Parathyroid adenoma (tissue), 2 donors: ENCODE measurements around the gene ANTXR1.

ENCODE experiments used
- H2AFZ ChIP-seq: fragments of 300-600 bp; sonication (generic); one replicate; pipeline ENCODE4 v1.7.0; 2017; ENCODE audit warnings: antibody characterized with exemption, mild to moderate bottlenecking
- H3K27ac ChIP-seq: fragments of 300-600 bp; sonication (generic); one replicate; pipeline ENCODE4 v1.7.0; 2017
- H3K27me3 ChIP-seq: fragments of 300-600 bp; sonication (generic); one replicate; pipeline ENCODE4 v1.7.0; 2017; ENCODE audit warnings: low read length; ENCODE audit not compliant: control insufficient read depth, insufficient read depth
- H3K36me3 ChIP-seq: fragments of 300-600 bp; sonication (generic); one replicate; pipeline ENCODE4 v1.7.0; 2017; ENCODE audit warnings: low read length; ENCODE audit not compliant: control insufficient read depth, insufficient read depth
- H3K4me1 ChIP-seq: fragments of 300-600 bp; sonication (generic); one replicate; pipeline ENCODE4 v1.7.0; 2017; ENCODE audit warnings: control low read depth
- H3K4me2 ChIP-seq: fragments of 300-600 bp; sonication (generic); one replicate; pipeline ENCODE4 v1.7.0; 2017; ENCODE audit warnings: low read length
- H3K4me3 ChIP-seq: fragments of 300-600 bp; sonication (generic); one replicate; pipeline ENCODE4 v1.7.0; 2017; ENCODE audit warnings: low read depth, low read length
- H3K79me2 ChIP-seq: fragments of 300-600 bp; sonication (generic); one replicate; pipeline ENCODE4 v1.7.0; 2017; ENCODE audit warnings: control low read depth
- H3K9ac ChIP-seq: fragments of 300-600 bp; sonication (generic); one replicate; pipeline ENCODE4 v1.7.0; 2017; ENCODE audit warnings: mild to moderate bottlenecking
- H3K9me3 ChIP-seq: fragments of 300-600 bp; sonication (generic); one replicate; pipeline ENCODE4 v1.7.0; 2017; ENCODE audit warnings: low read length; ENCODE audit not compliant: control insufficient read depth
- TF ChIP-seq, protein P1 (sequence below): fragments of 300-600 bp; sonication (generic); IDR thresholded peaks from one replicate; pipeline ENCODE4 v1.7.0; 2017; ENCODE audit warnings: antibody characterized with exemption, mild to moderate bottlenecking
- donor health status: primary hyperparathyroidism.

The ANTXR1 gene

GRCh38 chr2:69122271-69122670, 109.3 kb downstream of the ANTXR1 start:
- H3K79me2 ChIP-seq = no peaks in the 10 kb centered on the region
- H2AFZ ChIP-seq = no peak overlapping the region
- H3K36me3 ChIP-seq = no peaks in the 10 kb centered on the region
- no peaks in the 10 kb centered on the region for H3K9me3 ChIP-seq
- H3K4me2 ChIP-seq = no peak overlapping the region
- H3K27me3 ChIP-seq = no peaks in the 10 kb centered on the region
- TF ChIP-seq, protein P1, sequence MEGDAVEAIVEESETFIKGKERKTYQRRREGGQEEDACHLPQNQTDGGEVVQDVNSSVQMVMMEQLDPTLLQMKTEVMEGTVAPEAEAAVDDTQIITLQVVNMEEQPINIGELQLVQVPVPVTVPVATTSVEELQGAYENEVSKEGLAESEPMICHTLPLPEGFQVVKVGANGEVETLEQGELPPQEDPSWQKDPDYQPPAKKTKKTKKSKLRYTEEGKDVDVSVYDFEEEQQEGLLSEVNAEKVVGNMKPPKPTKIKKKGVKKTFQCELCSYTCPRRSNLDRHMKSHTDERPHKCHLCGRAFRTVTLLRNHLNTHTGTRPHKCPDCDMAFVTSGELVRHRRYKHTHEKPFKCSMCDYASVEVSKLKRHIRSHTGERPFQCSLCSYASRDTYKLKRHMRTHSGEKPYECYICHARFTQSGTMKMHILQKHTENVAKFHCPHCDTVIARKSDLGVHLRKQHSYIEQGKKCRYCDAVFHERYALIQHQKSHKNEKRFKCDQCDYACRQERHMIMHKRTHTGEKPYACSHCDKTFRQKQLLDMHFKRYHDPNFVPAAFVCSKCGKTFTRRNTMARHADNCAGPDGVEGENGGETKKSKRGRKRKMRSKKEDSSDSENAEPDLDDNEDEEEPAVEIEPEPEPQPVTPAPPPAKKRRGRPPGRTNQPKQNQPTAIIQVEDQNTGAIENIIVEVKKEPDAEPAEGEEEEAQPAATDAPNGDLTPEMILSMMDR = no peak
- no peak overlapping the region for H3K27ac ChIP-seq
- no peak overlapping the region for H3K9ac ChIP-seq
- no peaks in the 10 kb centered on the region for H3K4me1 ChIP-seq
- no peak overlapping the region for H3K4me3 ChIP-seq

DNA sequence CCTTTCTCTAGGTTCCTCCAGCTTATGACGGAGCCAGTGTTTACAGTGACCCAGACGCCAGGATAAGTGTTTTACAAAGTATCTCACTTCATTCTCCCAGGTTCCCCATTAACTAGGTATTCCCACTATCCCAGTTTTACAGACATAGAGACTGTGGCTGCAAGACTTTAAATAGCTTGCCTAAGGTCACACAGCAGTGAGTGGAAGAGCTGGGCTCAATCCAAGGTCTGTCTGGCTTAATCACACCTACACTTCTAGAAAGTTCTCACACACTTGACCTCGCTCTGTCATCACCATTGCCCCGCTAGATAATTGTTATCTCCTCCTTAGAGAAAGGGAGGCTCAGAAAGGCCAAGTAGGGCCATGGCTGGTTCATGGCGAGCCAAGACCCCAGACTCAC, 110.2 kb downstream of the ANTXR1 start:
- no peaks in the 10 kb centered on the region for H3K4me1 ChIP-seq
- no peaks in the 10 kb centered on the region for H3K36me3 ChIP-seq
- no peaks in the 10 kb centered on the region for H3K27me3 ChIP-seq
- no peak overlapping the region for H3K27ac ChIP-seq
- TF ChIP-seq, protein P1 = no peak
- H3K4me3 ChIP-seq = no peak overlapping the region
- no peak overlapping the region for H3K4me2 ChIP-seq
- no peak overlapping the region for H3K9ac ChIP-seq
- no peaks in the 10 kb centered on the region for H3K9me3 ChIP-seq
- no peaks in the 10 kb centered on the region for H3K79me2 ChIP-seq
- H2AFZ ChIP-seq = no peak overlapping the region

DNA sequence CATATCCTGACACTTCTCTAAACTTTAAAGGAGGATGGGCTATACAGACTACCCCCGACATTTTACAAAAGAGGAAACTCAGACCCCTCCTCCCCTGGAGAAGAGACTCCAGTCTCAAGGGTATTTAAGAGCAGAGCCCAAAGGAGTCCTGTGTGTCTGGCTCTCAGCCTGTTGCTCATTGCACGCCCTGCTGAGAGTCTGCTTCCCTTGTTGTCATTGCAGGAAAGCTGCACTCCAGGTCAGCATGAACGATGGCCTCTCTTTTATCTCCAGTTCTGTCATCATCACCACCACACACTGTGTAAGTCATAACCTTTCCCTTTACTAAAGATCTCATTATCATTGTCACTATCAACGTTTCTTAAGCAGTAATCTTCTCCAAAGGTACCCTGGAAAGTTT, 111.4 kb downstream of the ANTXR1 start:
- TF ChIP-seq, protein P1 = no peak
- Histone ChIP-seq H3K27me3 (no peaks in the 10 kb centered on the region), H3K9ac (no peak overlapping the region), H3K4me1 (no peaks in the 10 kb centered on the region), H3K27ac (no peak overlapping the region), H3K4me3 (no peak overlapping the region), H3K4me2 (no peak overlapping the region), H3K36me3 (no peaks in the 10 kb centered on the region), H3K9me3 (no peaks in the 10 kb centered on the region), H3K79me2 (no peaks in the 10 kb centered on the region), H2AFZ (no peak overlapping the region)

GRCh38 chr2:69125816-69126215, 112.8 kb downstream of the ANTXR1 start:
- H3K79me2 ChIP-seq = no peaks in the 10 kb centered on the region
- H3K27ac ChIP-seq = no peak overlapping the region
- no peak overlapping the region for H3K4me3 ChIP-seq
- no peaks in the 10 kb centered on the region for H3K4me1 ChIP-seq
- H2AFZ ChIP-seq = no peak overlapping the region
- no peaks in the 10 kb centered on the region for H3K9me3 ChIP-seq
- H3K36me3 ChIP-seq = no peaks in the 10 kb centered on the region
- no peaks in the 10 kb centered on the region for H3K27me3 ChIP-seq
- TF ChIP-seq, protein P1 = no peak
- H3K4me2 ChIP-seq = no peak overlapping the region
- no peak overlapping the region for H3K9ac ChIP-seq

- Histone ChIP-seq H3K27me3 (no peaks in the 10 kb centered on the region), H3K27ac (no peak overlapping the region), H3K36me3 (no peaks in the 10 kb centered on the region), H3K4me3 (no peak overlapping the region), H3K4me2 (no peak overlapping the region), H2AFZ (no peak overlapping the region), H3K9me3 (no peaks in the 10 kb centered on the region), H3K4me1 (peaks cover 2% of the 10 kb centered on the region), H3K79me2 (no peaks in the 10 kb centered on the region), H3K9ac (no peak overlapping the region)
- TF ChIP-seq, protein P1 = no peak
These were observed 113.4 kb downstream of the ANTXR1 start for GRCh38 chr2:69126341-69126740.
